ENCODE measurements around the gene PRR36. TPM values are rescaled to one million over a fixed set of nuclear protein-coding genes. Genes with fewer than 3 reads are reported as not detected.

The PRR36 gene
- polyA plus RNA-seq, 3 donors from 2014 or later: not detected

- peaks cover 13 to 24% (median 15%) of the 10 kb centered on the region in 3 donors for H3K27me3 Mint-ChIP-seq (ENCODE audit: low read depth in 3 of 3)
- peak overlapping the region; percentile 53 to 84 (median 60) for H3K4me3 Mint-ChIP-seq
- no peaks in the 10 kb centered on the region for H3K9me3 Mint-ChIP-seq
- peak overlapping the region in 2 of 6 donors; percentile 50 to 70 for H3K27ac Mint-ChIP-seq
- no peaks in the 10 kb centered on the region for H3K36me3 Mint-ChIP-seq
- peak; percentile 47 to 53 (median 53) for DNase-seq
- H3K4me1 Mint-ChIP-seq: peaks cover 14 to 46% of the 10 kb centered on the region in 2 donors
Observed at GRCh38 chr19:7869910-7870511, 4.2 kb downstream of the PRR36 start.

GRCh38 chr19:7869453-7869909, 4.7 kb downstream of the PRR36 start:
- peak; percentile 83 to 85 (median 85) for DNase-seq
- H3K4me3 Mint-ChIP-seq: peak overlapping the region; percentile 44 to 70 (median 63)
- no peaks in the 10 kb centered on the region for H3K9me3 Mint-ChIP-seq
- H3K36me3 Mint-ChIP-seq: no peaks in the 10 kb centered on the region
- H3K4me1 Mint-ChIP-seq: peaks cover 14 to 41% of the 10 kb centered on the region in 2 donors
- peak overlapping the region in 1 of 6 donors; percentile 34 for H3K27ac Mint-ChIP-seq
- H3K27me3 Mint-ChIP-seq (ENCODE audit: low read depth in 3 of 3): peaks cover 13 to 24% (median 16%) of the 10 kb centered on the region in 3 donors

- peak overlapping the region; percentile 76 to 88 (median 82) for H3K4me3 Mint-ChIP-seq
- peak overlapping the region; percentile 62 to 97 (median 87) for H3K27ac Mint-ChIP-seq
- H3K27me3 Mint-ChIP-seq (ENCODE audit: low read depth in 3 of 3): peaks cover 13 to 26% (median 16%) of the 10 kb centered on the region in 3 donors
- no peaks in the 10 kb centered on the region for H3K36me3 Mint-ChIP-seq
- peaks cover 14 to 41% of the 10 kb centered on the region in 2 donors for H3K4me1 Mint-ChIP-seq
- H3K9me3 Mint-ChIP-seq: no peaks in the 10 kb centered on the region
- peak; percentile 87 to 91 (median 90) for DNase-seq
Observed at GRCh38 chr19:7868671-7869452, 5.3 kb downstream of the PRR36 start.

- no peak for DNase-seq
- H3K4me1 Mint-ChIP-seq: peaks cover 14 to 37% of the 10 kb centered on the region in 2 donors
- peaks cover 10 to 23% (median 16%) of the 10 kb centered on the region in 3 donors for H3K27me3 Mint-ChIP-seq (ENCODE audit: low read depth in 3 of 3)
- no peaks in the 10 kb centered on the region for H3K36me3 Mint-ChIP-seq
- H3K4me3 Mint-ChIP-seq: peak overlapping the region; percentile 76 to 88 (median 82)
- H3K9me3 Mint-ChIP-seq: no peaks in the 10 kb centered on the region
- H3K27ac Mint-ChIP-seq: peak overlapping the region in 3 of 6 donors; percentile 62 to 87 (median 68)
Observed at GRCh38 chr19:7868326-7868670, 5.9 kb downstream of the PRR36 start.

GRCh38 chr19:7867092-7867844, 6.9 kb downstream of the PRR36 start:
- Mint-ChIP-seq H3K27ac (peak overlapping the region in 1 of 6 donors; percentile 71), H3K27me3 (ENCODE audit: low read depth in 3 of 3) (peaks cover 8 to 21% (median 14%) of the 10 kb centered on the region in 3 donors)

GRCh38 chr19:7866399-7867091, 7.6 kb downstream of the PRR36 start:
- H3K27me3 Mint-ChIP-seq (ENCODE audit: low read depth in 3 of 3): peaks cover 8 to 17% (median 14%) of the 10 kb centered on the region in 3 donors
- no peaks in the 10 kb centered on the region for H3K9me3 Mint-ChIP-seq
- peaks cover 7 to 28% of the 10 kb centered on the region in 2 donors for H3K4me1 Mint-ChIP-seq
- no peak for DNase-seq
- H3K36me3 Mint-ChIP-seq: no peaks in the 10 kb centered on the region
- H3K27ac Mint-ChIP-seq: peak overlapping the region in 1 of 6 donors; percentile 71
- H3K4me3 Mint-ChIP-seq: no peak overlapping the region

More at GRCh38 chr19:7867092-7867844, 6.9 kb downstream of the PRR36 start:
- no peak for DNase-seq
- peaks cover 14 to 33% of the 10 kb centered on the region in 2 donors for H3K4me1 Mint-ChIP-seq
- H3K36me3 Mint-ChIP-seq: no peaks in the 10 kb centered on the region
- no peaks in the 10 kb centered on the region for H3K9me3 Mint-ChIP-seq
- H3K4me3 Mint-ChIP-seq: peak overlapping the region in 2 of 5 donors; percentile 25 to 88

GRCh38 chr19:7865262-7865911, 8.8 kb downstream of the PRR36 start:
- Mint-ChIP-seq H3K4me3 (no peak overlapping the region), H3K27me3 (ENCODE audit: low read depth in 3 of 3) (peaks cover 3 to 13% (median 13%) of the 10 kb centered on the region in 3 donors), H3K4me1 (peaks cover 0 to 22% of the 10 kb centered on the region in 2 donors), H3K27ac (peak overlapping the region in 2 of 6 donors; percentile 10 to 54), H3K9me3 (no peaks in the 10 kb centered on the region), H3K36me3 (no peaks in the 10 kb centered on the region)
- DNase-seq: no peak

- Mint-ChIP-seq H3K9me3 (no peaks in the 10 kb centered on the region), H3K36me3 (no peaks in the 10 kb centered on the region), H3K27ac (no peak overlapping the region), H3K4me3 (no peak overlapping the region), H3K4me1 (peaks cover 0 to 17% of the 10 kb centered on the region in 2 donors), H3K27me3 (ENCODE audit: low read depth in 3 of 3) (peaks cover 1 to 15% (median 13%) of the 10 kb centered on the region in 3 donors)
- no peak for DNase-seq
Observed at GRCh38 chr19:7864690-7865074, 9.5 kb downstream of the PRR36 start.

- DNase-seq: no peak
- peaks cover 0 to 17% of the 10 kb centered on the region in 2 donors for H3K4me1 Mint-ChIP-seq
- H3K4me3 Mint-ChIP-seq: no peak overlapping the region
- H3K27me3 Mint-ChIP-seq (ENCODE audit: low read depth in 3 of 3): peaks cover 0 to 15% (median 13%) of the 10 kb centered on the region in 3 donors
- H3K36me3 Mint-ChIP-seq: no peaks in the 10 kb centered on the region
- H3K27ac Mint-ChIP-seq: no peak overlapping the region
- no peaks in the 10 kb centered on the region for H3K9me3 Mint-ChIP-seq
Observed at GRCh38 chr19:7863971-7864689, 10.1 kb downstream of the PRR36 start.

GRCh38 chr19:7863157-7863970, 10.8 kb downstream of the PRR36 start:
- Mint-ChIP-seq H3K9me3 (no peaks in the 10 kb centered on the region), H3K4me3 (peak overlapping the region in 1 of 5 donors; percentile 27), H3K36me3 (no peaks in the 10 kb centered on the region), H3K4me1 (peaks cover 0 to 12% of the 10 kb centered on the region in 2 donors), H3K27ac (no peak overlapping the region), H3K27me3 (ENCODE audit: low read depth in 3 of 3) (peaks cover 0 to 11% (median 11%) of the 10 kb centered on the region in 3 donors)
- no peak for DNase-seq

- peaks cover 0 to 11% (median 11%) of the 10 kb centered on the region in 3 donors for H3K27me3 Mint-ChIP-seq (ENCODE audit: low read depth in 3 of 3)
- peaks cover 0 to 9% of the 10 kb centered on the region in 2 donors for H3K4me1 Mint-ChIP-seq
- H3K4me3 Mint-ChIP-seq: peak overlapping the region in 4 of 5 donors; percentile 18 to 72 (median 46)
- no peaks in the 10 kb centered on the region for H3K36me3 Mint-ChIP-seq
- peak; percentile 57 to 63 (median 58) for DNase-seq
- no peak overlapping the region for H3K27ac Mint-ChIP-seq
- no peaks in the 10 kb centered on the region for H3K9me3 Mint-ChIP-seq
Observed at GRCh38 chr19:7862413-7862951, 11.7 kb downstream of the PRR36 start.

Measured in immature natural killer cell (primary cell).